Heart left ventricle (tissue), 16 donors: ENCODE results near the gene BTBD6. TPM values are rescaled to one million over a fixed set of nuclear protein-coding genes. Genes with fewer than 3 reads are reported as not detected.

Source experiments
- ATAC-seq, 4 donors: fragments of 200-7000 bp; cut with Tn5 transposase; one replicate each; pipeline ENCODE4 v1.9.1; 2020 to 2022; ENCODE audit warnings: moderate library complexity in 4 of 4, mild to moderate bottlenecking in 3 of 4, moderate number of reproducible peaks in 1 of 4
- DNase-seq, 5 donors: peaks; one replicate each; pipeline ENCODE4 v3.0.0-alpha.2; 2020
- H3K27ac ChIP-seq, 12 donors: fragments of 200-600 bp; sonication (generic) in 4 of 12; one replicate each; pipeline versions ENCODE4 v1.5.0 to v1.8.0; 2016 to 2022; ENCODE audit warnings: mild to moderate bottlenecking in 2 of 12
- H3K27me3 ChIP-seq, 9 donors: fragments of 200-600 bp; sonication (generic) in 2 of 9; one replicate each; pipeline versions ENCODE4 v1.5.1 to v1.8.0; 2016 to 2022; ENCODE audit warnings: mild to moderate bottlenecking in 3 of 9
- H3K36me3 ChIP-seq, 9 donors: fragments of 200-600 bp; sonication (generic) in 2 of 9; one replicate each; pipeline versions ENCODE4 v1.5.0 to v1.8.0; 2018 to 2022; ENCODE audit warnings: mild to moderate bottlenecking in 2 of 9
- H3K4me1 ChIP-seq, 12 donors: fragments of 200-600 bp; sonication (generic) in 4 of 12; one replicate each; pipeline versions ENCODE4 v1.5.0 to v1.8.0; 2016 to 2022; ENCODE audit warnings: mild to moderate bottlenecking in 3 of 12
- H3K4me3 ChIP-seq, 12 donors: fragments of 200-600 bp; sonication (generic) in 4 of 12; one replicate each; pipeline versions ENCODE4 v1.5.0 to v1.8.0; 2017 to 2022; ENCODE audit warnings: mild to moderate bottlenecking in 9 of 12, moderate library complexity in 4 of 12
- H3K9me3 ChIP-seq, 12 donors: fragments of 200-600 bp; sonication (generic) in 4 of 12; one replicate each; pipeline versions ENCODE4 v1.5.0 to v1.8.0; 2016 to 2022; ENCODE audit warnings: mild to moderate bottlenecking in 1 of 12
- CTCF ChIP-seq, 12 donors: fragments of 200-600 bp; sonication (generic) in 4 of 12; IDR thresholded peaks; one replicate each; pipeline versions ENCODE4 v1.5.0 to v1.8.0; 2018 to 2022; ENCODE audit warnings: antibody characterized with exemption in 12 of 12, mild to moderate bottlenecking in 5 of 12
- POLR2A ChIP-seq, 2 donors: fragments of 450-650 bp; IDR thresholded peaks; one replicate each; pipeline ENCODE4 v1.6.1; 2017; ENCODE audit warnings: antibody characterized with exemption in 2 of 2, mild to moderate bottlenecking in 2 of 2, moderate library complexity in 2 of 2
- WGBS, 4 donors: extraction: QIAGEN DNeasy Blood & Tissue Kit in 2 of 4; methylation state at CpG; one replicate each; pipeline versions ENCODE4 v1.1.5 to v1.1.7; 2013 to 2018; 5-methylcytosine and 5-hydroxymethylcytosine counted together
- intact Hi-C, 10 donors: fragments of 100-400 bp; cut with DNase I; formaldehyde crosslinking; loops; one replicate each; pipeline versions ENCODE4 v1.11.1 to v1.14.2; 2022
- polyA plus RNA-seq, 2 donors: library from polyadenylated mRNA; stranded (reverse); fragments of 200-250 nt; gene quantifications; one replicate each; pipeline ENCODE4 v1.2.3, GENCODE V29; 2013
- total RNA-seq, 9 donors: library from RNA; depleted of rRNA in 2 of 9; stranded (reverse); fragments of >200 nt in 2 of 9; fragmentation: NEBNext Ultra II Directional in 3 of 9; extraction: Animal tissue kit (Norgen Biotek cat#: 25700) in 3 of 9; gene quantifications; one replicate each; pipeline versions ENCODE4 v1.1.0 to v1.2.4, GENCODE V29; 2016 to 2023
- donor health status: ischemic (EF 13 %, LVEDD 7.1; RV severe dilation, severe dysfunction).
- donor health status: healthy with polysubstance abuse.
- donor health status: DM: no; HTN: yes; CAD: no.
- donor health status: DM: no; HTN: no; CAD: no.
- donor health status: ischemic (EF 25% LVEDD 6.9; RV normal size, moderate dysfunction).
- donor health status: ischemic (EF 25% LVEDD 5.7; RV mildly dilated, moderate dysfunction).
- donor health status: healthy.
- donor health status: DM: yes; HTN: yes; CAD: no.
- donor health status: ischemic (EF 35%, LVEDD 5.7; RV mildly dilated, moderate dysfunction).
- donor health status: nonischemic (EF 11% LVEDD 7.7; RV severe dilation, severe dysfunction).
- donor health status: DM: yes; HTN: yes; CAD: no.
- donor health status: PGD.
- donor health status: ischemic (EF 29% LVEDD 5.4; RV normal size, mild dysfunction).
- donor health status: nonischemic (EF 23%, LVEDD 6.1; RV moderate dilation, normal function).

Gene BTBD6
- total and polyA plus RNA-seq, 11 donors = 28.8 to 56.3 (median 36.9) TPM

GRCh38 chr14:105267820-105268548 lies 19.7 kb downstream of the BTBD6 start:
- intact Hi-C loops = loop anchor here in 3 of 10 donors (5.0 to 10.0 kb wide), 2 partner anchors 66 to 77 kb away; no protein-coding TSS in a partner anchor

GRCh38 chr14:105268736-105269354 lies 20.5 kb downstream of the BTBD6 start:
- DNase-seq (no peak), ATAC-seq (no peak)
- Histone ChIP-seq H3K4me3 (no peak overlapping the region), H3K9me3 (no peaks in the 10 kb centered on the region), H3K4me1 (peaks cover 0 to 10% (median 0%) of the 10 kb centered on the region in 12 donors), H3K27ac (no peak overlapping the region), H3K27me3 (no peaks in the 10 kb centered on the region), H3K36me3 (peaks cover 0 to 29% (median 8%) of the 10 kb centered on the region in 9 donors)
- WGBS, 4 donors = 86 to 96% (median 93%) methylated on average over 15 to 18 of the region's 18 CpGs
- TF ChIP-seq CTCF (IDR thresholded peaks at IDR 0.05) (no peak), POLR2A (IDR thresholded peaks at IDR 0.05) (no peak)
- intact Hi-C loops = loop anchor here in 3 of 10 donors (5.0 to 10.0 kb wide), 2 partner anchors 67 to 76 kb away; no protein-coding TSS in a partner anchor

More at GRCh38 chr14:105267820-105268548, 19.7 kb downstream of the BTBD6 start:
- Histone ChIP-seq H3K27me3 (no peaks in the 10 kb centered on the region), H3K4me1 (peaks cover 0 to 10% (median 0%) of the 10 kb centered on the region in 12 donors), H3K9me3 (no peaks in the 10 kb centered on the region), H3K36me3 (peaks cover 0 to 35% (median 12%) of the 10 kb centered on the region in 9 donors), H3K27ac (no peak overlapping the region), H3K4me3 (no peak overlapping the region)
- DNase-seq = no peak
- 81 to 89% (median 84%) methylated on average over 9 to 21 of the region's 21 CpGs for WGBS, 4 donors
- TF ChIP-seq POLR2A (IDR thresholded peaks at IDR 0.05) (no peak), CTCF (IDR thresholded peaks at IDR 0.05) (peak in 6 of 12 donors; percentile 12 to 22 (median 19))
- peak in 3 of 4 donors; percentile 74 to 79 (median 75) for ATAC-seq

DNA sequence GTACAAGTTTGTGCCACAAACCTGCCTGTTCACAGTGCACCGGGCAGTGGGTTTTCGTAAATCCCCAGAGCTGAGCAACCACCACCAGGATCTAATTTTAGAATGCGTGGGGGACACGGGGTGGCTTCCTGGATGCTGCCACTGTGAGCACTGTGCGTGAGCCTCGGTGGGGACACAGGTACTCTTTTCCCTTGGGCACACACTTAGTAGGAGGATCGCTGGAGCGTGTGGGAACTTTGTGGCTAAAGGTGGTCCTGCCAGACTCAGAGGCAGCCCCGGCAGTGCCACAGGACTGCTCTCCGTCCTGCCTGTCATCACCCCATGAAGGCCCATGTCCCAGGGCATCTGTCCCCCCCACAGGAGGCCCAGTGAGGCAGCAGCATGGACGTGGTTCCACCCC lies 21.1 kb downstream of the BTBD6 start:
- DNase-seq = no peak
- TF ChIP-seq CTCF (IDR thresholded peaks at IDR 0.05) (no peak), POLR2A (IDR thresholded peaks at IDR 0.05) (no peak)
- H3K9me3 ChIP-seq = no peaks in the 10 kb centered on the region
- H3K27ac ChIP-seq = no peak overlapping the region
- peaks cover 0 to 24% (median 3%) of the 10 kb centered on the region in 9 donors for H3K36me3 ChIP-seq
- H3K4me1 ChIP-seq = peaks cover 0 to 10% (median 0%) of the 10 kb centered on the region in 12 donors
- H3K4me3 ChIP-seq = no peak overlapping the region
- intact Hi-C loops = loop anchor here in 3 of 10 donors (5.0 to 10.0 kb wide), 2 partner anchors 67 to 75 kb away; no protein-coding TSS in a partner anchor
- WGBS, 4 donors = 66 to 73% (median 68%) methylated on average over 9 to 11 of the region's 11 CpGs
- H3K27me3 ChIP-seq = no peaks in the 10 kb centered on the region
- no peak for ATAC-seq
